Hepatocyte (in vitro differentiated cells): Measurements from ENCODE around the gene KIF3B.

ENCODE experiments used
- CTCF ChIP-seq: fragments of 200-600 bp; sonication (generic); IDR thresholded peaks from 2 replicates; pipeline ENCODE4 v1.5.1; 2016; ENCODE audit warnings: antibody characterized with exemption, mild to moderate bottlenecking; ENCODE audit not compliant: poor library complexity
- EZH2 ChIP-seq: fragments of 200-600 bp; sonication (generic); IDR thresholded peaks from 2 replicates; pipeline ENCODE4 v1.6.1; 2016; ENCODE audit warnings: antibody characterized with exemption, mild to moderate bottlenecking, borderline replicate concordance

DNA sequence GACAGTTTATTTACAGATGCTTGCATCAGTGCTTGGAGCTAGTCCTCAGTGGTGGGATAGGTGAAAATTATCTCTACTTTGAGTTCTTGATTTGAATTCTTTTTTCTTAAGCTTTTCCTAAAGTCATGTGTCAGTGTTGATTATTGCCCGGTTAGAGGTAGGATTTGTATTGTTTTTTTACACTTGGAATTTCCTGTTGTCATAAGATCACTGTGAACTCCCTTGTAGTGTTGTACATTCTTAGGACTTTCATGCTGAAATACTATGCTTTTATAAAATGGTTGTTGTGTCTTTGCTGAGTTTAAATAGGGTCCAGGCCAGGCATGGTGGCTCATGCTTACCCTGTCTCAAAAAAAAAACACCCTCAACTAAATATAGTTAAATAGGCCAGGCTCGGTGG lies 101.0 kb downstream of the KIF3B start:
- TF ChIP-seq CTCF, result no peak
- no peak for TF ChIP-seq EZH2
